Body of pancreas (tissue), 4 donors: ENCODE data around the gene CNNM4.

Experiments used
- POLR2A ChIP-seq, 3 donors: fragments of 450-650 bp; IDR thresholded peaks; one replicate each; pipeline ENCODE4 v1.6.1; 2016; ENCODE audit warnings: antibody characterized with exemption in 3 of 3, mild to moderate bottlenecking in 2 of 3
- TF ChIP-seq, protein P1 (sequence below), 7 experiments: fragments of 450-650 bp in 4 of 7; fragments of 200-600 bp in 3 of 7; sonication (generic) in 3 of 7; IDR thresholded peaks; one replicate each; pipeline ENCODE4 v1.5.1; 2016 to 2019; ENCODE audit warnings: antibody characterized with exemption in 7 of 7

DNA sequence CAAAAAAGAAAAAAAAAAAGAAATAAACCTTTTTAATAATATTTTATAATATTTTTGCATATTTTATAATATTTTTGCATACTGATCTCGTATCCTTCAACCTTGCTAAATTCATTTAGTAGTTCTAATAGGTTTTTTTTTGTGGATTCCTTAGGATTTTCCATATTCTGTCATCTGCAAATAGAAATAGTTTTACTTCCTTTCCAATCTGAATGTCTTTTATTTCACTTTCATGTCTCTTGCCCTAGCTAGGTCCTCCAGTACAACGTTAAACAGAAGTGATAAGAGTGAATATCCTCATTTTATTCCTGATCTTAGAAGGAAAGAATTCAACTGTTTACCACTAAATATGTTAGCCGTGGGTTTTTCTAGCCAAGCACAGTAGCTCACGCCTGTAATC lies 34.6 kb upstream of the CNNM4 start:
- TF ChIP-seq, protein P1, sequence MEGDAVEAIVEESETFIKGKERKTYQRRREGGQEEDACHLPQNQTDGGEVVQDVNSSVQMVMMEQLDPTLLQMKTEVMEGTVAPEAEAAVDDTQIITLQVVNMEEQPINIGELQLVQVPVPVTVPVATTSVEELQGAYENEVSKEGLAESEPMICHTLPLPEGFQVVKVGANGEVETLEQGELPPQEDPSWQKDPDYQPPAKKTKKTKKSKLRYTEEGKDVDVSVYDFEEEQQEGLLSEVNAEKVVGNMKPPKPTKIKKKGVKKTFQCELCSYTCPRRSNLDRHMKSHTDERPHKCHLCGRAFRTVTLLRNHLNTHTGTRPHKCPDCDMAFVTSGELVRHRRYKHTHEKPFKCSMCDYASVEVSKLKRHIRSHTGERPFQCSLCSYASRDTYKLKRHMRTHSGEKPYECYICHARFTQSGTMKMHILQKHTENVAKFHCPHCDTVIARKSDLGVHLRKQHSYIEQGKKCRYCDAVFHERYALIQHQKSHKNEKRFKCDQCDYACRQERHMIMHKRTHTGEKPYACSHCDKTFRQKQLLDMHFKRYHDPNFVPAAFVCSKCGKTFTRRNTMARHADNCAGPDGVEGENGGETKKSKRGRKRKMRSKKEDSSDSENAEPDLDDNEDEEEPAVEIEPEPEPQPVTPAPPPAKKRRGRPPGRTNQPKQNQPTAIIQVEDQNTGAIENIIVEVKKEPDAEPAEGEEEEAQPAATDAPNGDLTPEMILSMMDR (IDR thresholded peaks at IDR 0.05) = no peak
- TF ChIP-seq POLR2A (IDR thresholded peaks at IDR 0.05) = no peak
